Activated effector memory CD4-positive, alpha-beta T cell treated with anti-CD3 and anti-CD28 coated beads, Interleukin-2, amount 50 U/mL, for 16 hours (primary cell): ENCODE data around the gene ENTPD5.
"Not testable (repeated sequence)": the region's sequence is repeated elsewhere in the genome, so short reads cannot be mapped to it uniquely, and the experiment has no call there.

Experiments used
- DNase-seq: peaks from one replicate; pipeline ENCODE4 v3.0.0-alpha.2; 2020

Gene ENTPD5

DNA sequence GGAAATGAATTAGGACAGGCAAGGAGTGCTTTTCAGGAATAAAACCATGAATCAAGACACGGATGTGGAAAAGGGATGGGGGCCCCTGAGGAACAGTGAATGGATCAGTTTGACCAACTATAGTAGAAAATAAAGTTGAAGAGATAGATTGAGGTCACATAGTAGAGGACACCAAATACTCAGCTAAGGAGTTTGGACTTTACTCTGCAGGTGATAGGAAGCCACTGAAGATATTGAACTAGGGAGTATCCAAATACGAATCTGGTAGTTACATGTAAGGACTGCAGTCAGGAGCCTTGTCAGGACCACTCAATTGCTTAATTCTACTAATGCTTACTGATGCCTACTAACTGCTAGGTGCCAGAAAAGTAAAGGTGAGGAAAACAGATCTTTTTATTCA, 20.4 kb downstream of the ENTPD5 start:
- no peak for DNase-seq

- no peak for DNase-seq
Measured at GRCh38 chr14:73997944-73998447, 21.1 kb downstream of the ENTPD5 start.

DNA sequence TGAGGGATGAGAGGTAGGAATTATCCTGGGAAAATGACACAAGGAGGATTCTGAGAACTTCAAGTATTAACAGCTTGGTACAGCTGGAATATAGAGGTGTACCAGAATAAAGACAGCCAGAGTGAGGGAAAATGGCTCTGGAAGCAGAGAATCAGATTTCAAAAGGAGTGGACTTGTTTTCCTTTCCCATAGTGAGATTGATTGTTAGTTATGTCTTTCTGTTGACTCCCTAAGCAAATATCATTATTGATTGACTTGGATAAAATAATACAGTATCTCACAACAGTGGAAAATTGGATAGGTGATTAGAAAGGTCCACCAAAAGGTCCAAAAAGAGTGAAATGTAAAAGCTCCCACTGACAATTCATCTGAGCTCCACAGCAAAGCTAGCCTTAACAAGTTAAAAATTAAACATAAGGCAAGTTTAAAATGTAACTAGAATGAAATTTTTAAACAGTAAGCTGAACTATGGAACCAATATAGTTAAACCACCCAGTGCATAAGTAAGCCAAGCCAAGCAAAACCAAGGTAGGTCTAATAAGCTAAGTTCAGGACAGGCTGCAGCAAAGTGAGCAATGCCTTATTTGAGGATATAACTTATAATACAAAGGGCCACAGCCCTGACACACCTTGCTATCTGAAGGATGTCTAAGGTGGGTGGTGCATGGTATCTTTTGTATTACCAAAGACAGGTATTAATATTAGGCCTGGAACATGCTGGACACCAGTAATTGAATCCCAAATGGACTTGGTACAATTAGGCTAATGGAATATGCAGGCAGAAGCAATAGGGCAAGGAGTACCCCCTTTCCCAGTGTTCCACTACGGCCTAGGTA, 21.8 kb downstream of the ENTPD5 start:
- DNase-seq = no peak

DNA sequence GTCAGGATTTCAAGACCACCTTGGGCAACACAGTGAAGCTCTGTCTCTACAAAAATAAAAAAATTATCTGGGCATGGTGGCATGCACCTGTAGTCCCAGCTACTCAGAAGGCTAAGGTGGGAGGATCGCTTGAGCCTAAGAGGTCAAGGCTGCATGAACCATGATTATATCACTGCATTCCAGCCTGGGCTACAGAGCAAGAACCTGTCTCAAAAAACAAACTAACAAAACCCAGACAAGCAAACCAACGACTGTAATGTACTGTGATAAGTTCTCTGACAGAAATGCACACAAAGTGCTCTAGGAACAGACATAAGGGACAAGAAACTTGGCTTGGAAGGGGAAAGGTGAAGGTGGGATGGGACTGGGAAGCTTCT, 22.4 kb downstream of the ENTPD5 start:
- DNase-seq = no peak

- no peak for DNase-seq
Measured at GRCh38 chr14:73995977-73996378, 23.1 kb downstream of the ENTPD5 start.

GRCh38 chr14:73994926-73995325, 24.2 kb downstream of the ENTPD5 start:
- not testable (repeated sequence) for DNase-seq

DNA sequence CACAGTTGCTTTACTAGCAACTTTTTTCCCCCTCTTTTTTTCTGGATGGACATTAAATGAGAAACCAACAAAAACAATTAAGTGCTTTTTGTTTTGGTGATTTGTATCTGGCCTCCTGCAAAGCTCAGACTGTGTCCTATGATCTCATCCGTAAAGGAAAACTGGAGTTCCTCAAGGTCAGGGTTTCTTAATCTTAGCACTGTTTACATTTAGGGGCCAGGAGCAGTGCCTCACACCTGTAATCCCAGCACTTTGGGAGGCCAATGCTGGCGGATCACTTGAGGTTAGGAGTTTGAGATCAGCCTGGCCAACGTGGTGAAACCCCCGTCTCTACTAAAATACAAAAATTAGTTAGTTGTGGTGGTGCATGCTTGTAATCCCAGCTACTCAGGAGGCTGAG, 28.0 kb downstream of the ENTPD5 start:
- DNase-seq = no peak

- DNase-seq = not testable (repeated sequence)
Measured at GRCh38 chr14:73988656-73989055, 30.4 kb downstream of the ENTPD5 start.

DNA sequence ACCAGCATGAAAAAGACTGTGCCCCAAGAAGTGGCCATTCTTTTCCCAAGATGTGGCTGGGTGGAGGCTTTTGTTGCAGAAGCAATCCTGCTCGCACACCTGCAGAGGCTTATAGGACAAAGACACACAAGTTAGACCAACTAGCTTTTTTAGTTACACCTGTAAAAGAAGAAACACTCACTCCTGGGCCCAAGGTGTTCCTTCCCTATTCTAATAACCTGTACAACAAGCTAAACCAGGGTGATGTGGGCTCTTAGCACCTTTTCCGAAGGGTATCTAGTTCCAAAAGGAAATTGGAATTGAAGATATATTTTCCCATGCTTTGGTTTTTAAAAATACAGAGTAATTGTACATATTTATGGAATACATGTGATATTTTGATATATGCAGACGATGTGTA, 31.0 kb downstream of the ENTPD5 start:
- no peak for DNase-seq

GRCh38 chr14:73977896-73978295, 41.2 kb downstream of the ENTPD5 start:
- DNase-seq = no peak

- DNase-seq = no peak
Measured at GRCh38 chr14:73976125-73976524, 43.0 kb downstream of the ENTPD5 start.

- no peak for DNase-seq
Measured at GRCh38 chr14:73973497-73973896, 45.6 kb downstream of the ENTPD5 start.

GRCh38 chr14:73968885-73969284, 50.2 kb downstream of the ENTPD5 start:
- DNase-seq = no peak

DNA sequence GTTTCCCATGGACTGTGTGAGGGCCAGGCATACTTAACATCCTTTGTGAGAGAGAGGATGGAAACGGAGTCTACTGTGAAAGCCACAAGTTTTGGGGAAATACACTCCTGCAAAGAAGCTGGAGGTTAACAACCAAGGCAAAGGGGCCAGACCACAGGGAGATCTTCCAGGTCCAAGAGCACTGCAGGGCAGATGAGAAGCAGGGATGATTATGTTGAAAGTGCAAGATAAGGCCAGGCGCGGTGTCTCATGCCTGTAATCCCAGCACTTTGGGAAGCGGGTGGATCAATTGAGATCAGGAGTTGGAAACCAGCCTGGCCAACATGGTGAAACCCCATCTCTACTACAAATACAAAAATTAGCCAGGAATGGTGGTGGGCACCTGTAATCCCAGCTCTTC, 53.9 kb downstream of the ENTPD5 start:
- DNase-seq = no peak

DNA sequence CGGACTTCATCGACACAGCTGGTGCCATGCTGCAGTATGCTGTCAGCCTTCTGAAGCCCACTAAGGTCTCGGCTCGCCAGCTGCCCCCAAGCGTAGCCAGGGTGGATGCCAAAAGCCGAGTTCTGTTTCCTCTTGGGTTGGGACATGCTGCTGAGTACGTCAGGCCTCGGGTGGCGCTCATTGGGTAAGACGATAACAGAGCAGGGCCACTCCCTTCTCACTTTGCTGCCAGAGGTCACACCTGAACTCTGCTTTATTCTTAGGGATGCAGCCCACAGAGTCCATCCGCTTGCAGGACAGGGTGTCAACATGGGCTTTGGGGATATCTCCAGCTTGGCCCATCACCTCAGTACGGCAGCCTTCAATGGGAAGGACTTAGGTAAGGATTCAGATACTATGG, 57.9 kb downstream of the ENTPD5 start:
- DNase-seq = no peak

DNA sequence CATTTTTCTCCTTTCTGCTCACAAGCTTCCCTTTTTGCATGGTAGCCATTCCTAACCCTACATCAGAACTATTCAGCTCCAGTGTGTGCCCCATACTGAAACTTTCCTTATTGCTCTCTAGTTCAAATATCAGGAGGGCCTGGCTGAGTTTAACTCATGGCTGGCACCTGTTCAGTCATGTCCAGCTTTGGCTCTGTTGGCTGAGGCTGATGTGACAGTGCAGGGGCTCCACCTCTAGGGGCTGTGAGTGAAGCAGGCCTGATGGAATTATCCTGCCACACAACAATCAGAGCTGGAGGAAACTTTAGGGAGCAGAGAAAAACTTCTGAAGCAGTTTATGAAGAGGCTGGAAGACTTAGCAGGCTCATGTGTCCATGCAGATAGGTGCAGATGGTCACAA, 60.5 kb downstream of the ENTPD5 start:
- DNase-seq = no peak

DNA sequence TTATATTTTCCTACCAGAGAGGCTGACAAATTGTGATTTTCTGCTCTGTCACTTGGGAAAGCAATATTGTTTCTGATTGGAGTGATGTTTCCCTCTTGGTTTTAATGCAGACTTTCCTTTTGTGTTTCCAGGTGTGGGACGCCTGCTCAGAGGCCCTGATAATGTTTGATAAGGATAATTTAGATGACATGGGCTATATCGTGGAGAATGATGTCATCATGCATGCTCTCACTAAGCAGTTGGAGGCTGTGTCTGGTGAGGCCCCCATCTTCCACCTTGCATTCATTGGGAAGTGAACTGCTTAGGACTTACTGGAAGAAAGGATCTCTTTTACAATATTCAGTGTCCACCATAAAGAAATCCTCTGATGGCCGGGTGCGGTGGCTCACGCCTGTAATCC, 63.4 kb downstream of the ENTPD5 start:
- no peak for DNase-seq

GRCh38 chr14:73953731-73954130, 65.4 kb downstream of the ENTPD5 start:
- DNase-seq = no peak

GRCh38 chr14:73949752-73950734, 69.0 kb downstream of the ENTPD5 start, which contains the start of the genes COQ6 and FAM161B:
TSS of gene COQ6 (plus strand) at chr14:73950302. CDS start at chr14:73950333, 31 bp downstream.
TSS of gene FAM161B (minus strand) at chr14:73950094. CDS start at chr14:73950026, 68 bp downstream.
- DNase-seq = peak; percentile 97

- DNase-seq = no peak
Measured at GRCh38 chr14:73945159-73945670, 73.9 kb downstream of the ENTPD5 start.

- no peak for DNase-seq
Measured at GRCh38 chr14:73944432-73945158, 74.5 kb downstream of the ENTPD5 start.

DNA sequence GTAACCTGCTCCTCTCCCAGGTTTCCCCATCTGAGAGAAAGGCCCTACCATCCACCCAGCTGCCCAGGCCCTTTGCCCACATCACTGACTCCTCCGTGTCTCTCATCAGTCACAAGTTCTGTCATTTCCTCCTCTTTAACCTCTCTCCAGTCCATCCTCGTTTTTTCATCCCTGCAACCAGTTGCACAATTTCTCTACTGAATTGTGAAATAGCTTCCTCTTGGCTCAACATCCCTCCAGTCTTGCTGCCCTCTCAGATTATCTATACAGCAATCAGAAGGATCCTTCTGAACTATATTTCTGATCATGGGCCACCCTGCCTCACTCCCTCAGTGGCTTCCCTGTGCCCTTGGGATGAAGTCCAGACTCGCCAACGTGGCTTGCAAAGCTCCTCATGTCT, 76.0 kb downstream of the ENTPD5 start:
- no peak for DNase-seq
